Thoracic aorta (tissue), 2 donors: ENCODE data around the gene DHRSX. TPM values are rescaled to one million over a fixed set of nuclear protein-coding genes. Genes with fewer than 3 reads are reported as not detected.

ENCODE experiments used
- ATAC-seq: fragments of 150-250 bp; one replicate; pipeline ENCODE4 v1.8.0; 2017; ENCODE audit warnings: low read depth; ENCODE audit not compliant: insufficient number of reproducible peaks, low FRiP score
- DNase-seq: peaks from one replicate; pipeline ENCODE4 v3.0.0-alpha.2; 2020; ENCODE audit warnings: low spot score
- H3K27ac ChIP-seq, 2 donors: fragments of 200-600 bp; sonication (generic); 1 replicate in 1 of 2; 2 replicates in 1 of 2; pipeline ENCODE4 v1.5.1; 2016; ENCODE audit warnings: mild to moderate bottlenecking in 2 of 2, moderate library complexity in 2 of 2
- H3K27me3 ChIP-seq: fragments of 200-600 bp; sonication (generic); replicated peaks from 2 replicates; pipeline ENCODE4 v1.6.0; 2016; ENCODE audit warnings: mild to moderate bottlenecking; ENCODE audit not compliant: insufficient read depth
- H3K36me3 ChIP-seq: fragments of 200-600 bp; sonication (generic); one replicate; pipeline ENCODE4 v1.5.1; 2016
- H3K4me1 ChIP-seq, 2 donors: fragments of 200-600 bp; sonication (generic); 1 replicate in 1 of 2; 2 replicates in 1 of 2; pipeline versions ENCODE4 v1.5.1 to v1.6.0; 2016; ENCODE audit warnings: low read depth in 2 of 2, mild to moderate bottlenecking in 1 of 2; ENCODE audit not compliant: control insufficient read depth in 1 of 2
- H3K4me3 ChIP-seq: fragments of 200-600 bp; sonication (generic); 2 replicates; pipeline ENCODE4 v1.5.1; 2016; ENCODE audit warnings: mild to moderate bottlenecking
- H3K9me3 ChIP-seq: fragments of 200-600 bp; sonication (generic); 2 replicates; pipeline ENCODE4 v1.5.1; 2016
- CTCF ChIP-seq: fragments of 200-600 bp; sonication (generic); IDR thresholded peaks from one replicate; pipeline ENCODE4 v1.5.1; 2019; ENCODE audit warnings: antibody characterized with exemption
- total RNA-seq, 2 donors: library from RNA; depleted of rRNA; stranded (reverse); fragments of >200 nt; gene quantifications; one replicate each; pipeline versions ENCODE4 v1.1.0 to v1.2.3, GENCODE V29; 2016

DHRSX gene
- total RNA-seq, 2 donors from 2014 or later = 14.9 to 16.8 TPM

- H3K27me3 ChIP-seq = no peaks in the 10 kb centered on the region
- H3K9me3 ChIP-seq = no peaks in the 10 kb centered on the region
- ATAC-seq (no peak), DNase-seq (no peak)
- H3K4me1 ChIP-seq = peaks cover 23 to 34% of the 10 kb centered on the region in 2 donors
- peaks cover 2% of the 10 kb centered on the region for H3K36me3 ChIP-seq
- TF ChIP-seq CTCF = no peak
- no peak overlapping the region for H3K4me3 ChIP-seq
- H3K27ac ChIP-seq = no peak overlapping the region
Observed at GRCh38 chrX:2495595-2495994, 5.2 kb downstream of the DHRSX start.

- Histone ChIP-seq H3K27me3 (no peaks in the 10 kb centered on the region), H3K27ac (no peak overlapping the region), H3K4me1 (peaks cover 9% of the 10 kb centered on the region in 2 donors), H3K4me3 (no peak overlapping the region), H3K9me3 (no peaks in the 10 kb centered on the region), H3K36me3 (peaks cover 30% of the 10 kb centered on the region)
- no peak for TF ChIP-seq CTCF
- DNase-seq = no peak
- no peak for ATAC-seq
Observed at GRCh38 chrX:2492531-2493218, 8.1 kb downstream of the DHRSX start.

- ATAC-seq (no peak), DNase-seq (no peak)
- no peaks in the 10 kb centered on the region for H3K27me3 ChIP-seq
- H3K27ac ChIP-seq = no peak overlapping the region
- no peaks in the 10 kb centered on the region for H3K9me3 ChIP-seq
- no peak for TF ChIP-seq CTCF
- H3K4me3 ChIP-seq = no peak overlapping the region
- no peaks in the 10 kb centered on the region for H3K4me1 ChIP-seq
- H3K36me3 ChIP-seq = peaks cover 36% of the 10 kb centered on the region
Observed at GRCh38 chrX:2490634-2491033, 10.1 kb downstream of the DHRSX start.

- no peaks in the 10 kb centered on the region for H3K27me3 ChIP-seq
- H3K27ac ChIP-seq = no peak overlapping the region
- no peak for TF ChIP-seq CTCF
- peaks cover 36% of the 10 kb centered on the region for H3K36me3 ChIP-seq
- no peaks in the 10 kb centered on the region for H3K4me1 ChIP-seq
- no peak for ATAC-seq
- H3K9me3 ChIP-seq = no peaks in the 10 kb centered on the region
- H3K4me3 ChIP-seq = no peak overlapping the region
- no peak for DNase-seq
Observed at GRCh38 chrX:2489446-2490445, 11.0 kb downstream of the DHRSX start.

- Histone ChIP-seq H3K27ac (no peak overlapping the region), H3K4me3 (no peak overlapping the region), H3K9me3 (no peaks in the 10 kb centered on the region), H3K4me1 (peaks cover 7 to 8% of the 10 kb centered on the region in 2 donors), H3K36me3 (peaks cover 36% of the 10 kb centered on the region), H3K27me3 (no peaks in the 10 kb centered on the region)
- TF ChIP-seq CTCF = no peak
- ATAC-seq (no peak), DNase-seq (no peak)
Observed at GRCh38 chrX:2488621-2489285, 12.0 kb downstream of the DHRSX start.
